GM12891 (cell line): ENCODE data around the gene CCDC167.
A peak's percentile ranks its signal among the peaks of the same experiment; 100 is the strongest.

Source experiments
- DNase-seq: peaks from one replicate; pipeline ENCODE4 v3.0.0; 2011; ENCODE audit warnings: low spot score; ENCODE audit not compliant: insufficient read length
- FAIRE-seq: peaks from 2 replicates; lab custom pipeline; 2011; peaks lifted over from hg19 to GRCh38; lab: Jason Lieb, UNC
- PAX5 ChIP-seq: IDR thresholded peaks from 2 replicates; pipeline ENCODE4 v1.6.1; 2011; ENCODE audit warnings: low read length, moderate library complexity, mild to moderate bottlenecking; ENCODE audit not compliant: insufficient read depth, severe bottlenecking
- POLR2A ChIP-seq: IDR thresholded peaks from 2 replicates; pipeline ENCODE4 v1.6.1; 2011; ENCODE audit warnings: low read depth, low read length, control low read depth
- POLR2AphosphoS5 ChIP-seq: IDR thresholded peaks from 2 replicates; pipeline ENCODE4 v1.6.1; 2011; ENCODE audit warnings: low read depth, low read length, control low read depth
- POU2F2 ChIP-seq: IDR thresholded peaks from 2 replicates; pipeline ENCODE4 v1.6.1; 2011; ENCODE audit warnings: low read depth, mild to moderate bottlenecking, control low read depth, low read length, moderate library complexity
- SPI1 ChIP-seq: IDR thresholded peaks from 2 replicates; pipeline ENCODE4 v1.6.1; 2011; ENCODE audit warnings: low read depth, low read length, control low read depth
- TAF1 ChIP-seq: IDR thresholded peaks from 2 replicates; pipeline ENCODE4 v1.6.1; 2011; ENCODE audit warnings: low read depth, low read length, control low read depth

Gene CCDC167

GRCh38 chr6:37513155-37513554 lies 13.5 kb upstream of the CCDC167 start:
- no peak for DNase-seq
- TF ChIP-seq PAX5 (no peak), POU2F2 (no peak), SPI1 (no peak)
- no peak for FAIRE-seq

- TF ChIP-seq POU2F2 (no peak), POLR2AphosphoS5 (no peak), SPI1 (no peak), PAX5 (no peak), POLR2A (no peak), TAF1 (no peak)
- DNase-seq: no peak
- no peak for FAIRE-seq
Measured at GRCh38 chr6:37512400-37513011, 12.8 kb upstream of the CCDC167 start.

- no peak for TF ChIP-seq POU2F2
- no peak for TF ChIP-seq POLR2AphosphoS5
- TF ChIP-seq POLR2A: no peak
- no peak for TF ChIP-seq TAF1
- TF ChIP-seq PAX5: no peak
- no peak for TF ChIP-seq SPI1
- FAIRE-seq (no peak), DNase-seq (no peak)
Measured at GRCh38 chr6:37511910-37512399, 12.3 kb upstream of the CCDC167 start.

- TF ChIP-seq POLR2AphosphoS5: no peak
- DNase-seq (no peak), FAIRE-seq (no peak)
Measured at GRCh38 chr6:37511201-37511600, 11.5 kb upstream of the CCDC167 start.

- TF ChIP-seq POLR2A: no peak
- TF ChIP-seq PAX5: no peak
- no peak for TF ChIP-seq POU2F2
- no peak for TF ChIP-seq SPI1
- no peak for TF ChIP-seq TAF1
- TF ChIP-seq POLR2AphosphoS5: no peak
- FAIRE-seq (no peak), DNase-seq (no peak)
Measured at GRCh38 chr6:37507690-37508421, 8.2 kb upstream of the CCDC167 start.

- DNase-seq: no peak
- peak; percentile 54 for FAIRE-seq
- no peak for TF ChIP-seq PAX5
- no peak for TF ChIP-seq POU2F2
- no peak for TF ChIP-seq POLR2A
- TF ChIP-seq TAF1: no peak
- no peak for TF ChIP-seq POLR2AphosphoS5
- no peak for TF ChIP-seq SPI1
Measured at GRCh38 chr6:37507077-37507476, 7.4 kb upstream of the CCDC167 start.

GRCh38 chr6:37506479-37506878 lies 6.8 kb upstream of the CCDC167 start:
- TF ChIP-seq POLR2A: no peak
- TF ChIP-seq POU2F2: no peak
- TF ChIP-seq POLR2AphosphoS5: no peak
- no peak for TF ChIP-seq TAF1
- TF ChIP-seq SPI1: no peak
- no peak for TF ChIP-seq PAX5
- FAIRE-seq: no peak

GRCh38 chr6:37504024-37504423 lies 4.3 kb upstream of the CCDC167 start:
- TF ChIP-seq POU2F2 (no peak), TAF1 (no peak), POLR2A (no peak), SPI1 (no peak), POLR2AphosphoS5 (no peak), PAX5 (no peak)
- DNase-seq: no peak
- FAIRE-seq: peak; percentile 23

More at GRCh38 chr6:37506479-37506878, 6.8 kb upstream of the CCDC167 start:
- DNase-seq: no peak

GRCh38 chr6:37503309-37503965 lies 3.7 kb upstream of the CCDC167 start:
- no peak for TF ChIP-seq POLR2AphosphoS5
- no peak for TF ChIP-seq PAX5
- no peak for TF ChIP-seq POLR2A
- TF ChIP-seq TAF1: no peak
- no peak for TF ChIP-seq POU2F2
- no peak for TF ChIP-seq SPI1
- no peak for FAIRE-seq

More at GRCh38 chr6:37503309-37503965, 3.7 kb upstream of the CCDC167 start:
- no peak for DNase-seq
